HepG2 (cell line): ENCODE data around the gene KIFAP3. TPM values are rescaled to one million over a fixed set of nuclear protein-coding genes. Genes with fewer than 3 reads are reported as not detected.

ENCODE experiments used
- ATAC-seq: fragments of 200-7000 bp; cut with Tn5 transposase; 3 replicates; pipeline ENCODE4 v1.9.1; 2020; ENCODE audit warnings: mild to moderate bottlenecking, moderate library complexity
- BruUV-seq: library from RNA; stranded (reverse); fragments of 400-500 nt; replicated peaks from 2 replicates; lab custom pipeline; 2021; lab: Mats Ljungman, UMichigan
- CTCF ChIA-PET: fragments of 300-600 bp; formaldehyde crosslinking; extraction: SDS; loops from one replicate; lab custom pipeline; 2021; ENCODE audit warnings: low total read pairs, inconsistent platforms, low intra/inter-chr PET ratio; lab: Yijun Ruan, JAX
- POLR2A ChIA-PET: fragments of 350-600 bp; sonication (Branson Sonifier 250); formaldehyde crosslinking; loops from one replicate; lab custom pipeline; 2020; ENCODE audit warnings: antibody characterized with exemption, inconsistent platforms; lab: Yijun Ruan, JAX
- DNase-seq: peaks from one replicate; pipeline ENCODE4 v3.0.0-alpha.2; 2015; ENCODE audit warnings: low spot score
- FAIRE-seq: peaks from 3 replicates; lab custom pipeline; 2011; peaks lifted over from hg19 to GRCh38; lab: Jason Lieb, UNC
- H2AFZ ChIP-seq: one replicate; pipeline ENCODE4 v1.6.1; 2011; ENCODE audit warnings: low read length, inconsistent platforms
- H3K27ac ChIP-seq: fragments of 300-600 bp; 3 replicates; pipeline ENCODE4 v1.8.0; 2011; ENCODE audit warnings: mixed run types, mild to moderate bottlenecking, mixed read lengths, low read length, inconsistent platforms; ENCODE audit not compliant: insufficient read depth; ENCODE audit errors: extremely low read length
- H3K27me3 ChIP-seq, 2 experiments: fragments of 200-600 bp in 1 of 2; 2 replicates in 1 of 2; 3 replicates in 1 of 2; pipeline versions ENCODE4 v1.6.0 to v1.8.0; 2011; ENCODE audit warnings: low read length in 2 of 2, mild to moderate bottlenecking in 2 of 2, moderate library complexity in 2 of 2, inconsistent platforms in 1 of 2; ENCODE audit not compliant: insufficient read depth in 2 of 2, control insufficient read depth in 1 of 2
- H3K36me3 ChIP-seq, 2 experiments: fragments of 200-600 bp in 1 of 2; replicated peaks in 1 of 2; 2 replicates in 1 of 2; 3 replicates in 1 of 2; pipeline versions ENCODE4 v1.5.1 to v1.8.0; 2011; ENCODE audit warnings: low read length in 2 of 2, inconsistent platforms in 1 of 2; ENCODE audit not compliant: insufficient read depth in 2 of 2, control insufficient read depth in 1 of 2
- H3K4me1 ChIP-seq: 2 replicates; pipeline ENCODE4 v1.5.1; 2012; ENCODE audit warnings: low read length, inconsistent platforms; ENCODE audit not compliant: insufficient read depth
- H3K4me2 ChIP-seq: 2 replicates; pipeline ENCODE4 v1.6.0; 2011; ENCODE audit warnings: low read depth, low read length, inconsistent platforms
- H3K4me3 ChIP-seq, 3 experiments: fragments of 200-600 bp in 1 of 3; sonication (generic), shearing (Covaris generic) in 1 of 3; replicated peaks in 1 of 3; 2 replicates each; pipeline ENCODE4 v1.5.1; 2011 to 2016; ENCODE audit warnings: low read length in 3 of 3, inconsistent platforms in 2 of 3, low read depth in 2 of 3, mild to moderate bottlenecking in 2 of 3, control low read depth in 1 of 3, mixed read lengths in 1 of 3; ENCODE audit not compliant: insufficient read depth in 1 of 3
- H3K79me2 ChIP-seq: one replicate; pipeline ENCODE4 v1.6.1; 2011; ENCODE audit warnings: low read length, inconsistent platforms; ENCODE audit not compliant: insufficient read depth
- H3K9ac ChIP-seq: 2 replicates; pipeline ENCODE4 v1.6.0; 2011; ENCODE audit warnings: mild to moderate bottlenecking, low read depth, low read length, inconsistent platforms; ENCODE audit not compliant: insufficient read depth
- H3K9me3 ChIP-seq: 2 replicates; pipeline ENCODE4 v1.5.1; 2012; ENCODE audit warnings: mild to moderate bottlenecking, low read length
- H4K20me1 ChIP-seq: 2 replicates; pipeline ENCODE4 v1.6.0; 2011; ENCODE audit warnings: inconsistent platforms, mild to moderate bottlenecking, low read length, moderate library complexity; ENCODE audit not compliant: insufficient read depth
- BCL6 ChIP-seq: IDR thresholded peaks from 2 replicates; pipeline ENCODE4 v1.6.1; 2016; ENCODE audit warnings: missing genetic modification reagents, missing compliant biosample characterization
- HDAC2 ChIP-seq: sonication (generic); formaldehyde crosslinking; IDR thresholded peaks from 2 replicates; pipeline ENCODE4 v1.4.0; 2020; ENCODE audit warnings: missing genetic modification reagents
- HOXA7 ChIP-seq: sonication (generic); formaldehyde crosslinking; IDR thresholded peaks from 2 replicates; pipeline ENCODE4 v1.8.1; 2022; ENCODE audit warnings: mild to moderate bottlenecking, missing genetic modification reagents, moderate library complexity
- KLF11 ChIP-seq: IDR thresholded peaks from 2 replicates; pipeline ENCODE4 v1.6.1; 2016; ENCODE audit warnings: missing compliant biosample characterization
- MAFK ChIP-seq, 2 experiments: IDR thresholded peaks in 1 of 2; conservative IDR thresholded peaks in 1 of 2; 2 replicates each; pipeline ENCODE4 v1.6.1; 2011; ENCODE audit warnings: improper control_type of control experiment in 2 of 2, low read length in 2 of 2
- NFATC3 ChIP-seq: sonication (generic); formaldehyde crosslinking; IDR thresholded peaks from 2 replicates; pipeline ENCODE4 v1.5.1; 2020; ENCODE audit warnings: mild to moderate bottlenecking, missing genetic modification reagents
- RFX3 ChIP-seq: IDR thresholded peaks from 2 replicates; pipeline ENCODE4 v1.6.1; 2016; ENCODE audit warnings: missing biosample characterization, missing genetic modification reagents
- SNRNP70 ChIP-seq: fragments of 200-400 bp; formaldehyde crosslinking; IDR thresholded peaks from 2 replicates; pipeline ENCODE4 v1.6.1; 2017; ENCODE audit warnings: mild to moderate bottlenecking, low read depth, low read length, moderate library complexity
- ZNF121 ChIP-seq: sonication (generic); formaldehyde crosslinking; IDR thresholded peaks from 2 replicates; pipeline ENCODE4 v1.5.0; 2020; ENCODE audit warnings: mild to moderate bottlenecking, missing genetic modification reagents
- ZNF326 ChIP-seq: sonication (generic); formaldehyde crosslinking; IDR thresholded peaks from 2 replicates; pipeline ENCODE4 v1.4.0; 2020; ENCODE audit warnings: missing genetic modification reagents, borderline replicate concordance
- ZNF331 ChIP-seq: sonication (generic); formaldehyde crosslinking; IDR thresholded peaks from 2 replicates; pipeline ENCODE4 v1.4.0; 2020; ENCODE audit warnings: missing genetic modification reagents
- WGBS: methylation state at CpG from one replicate; pipeline ENCODE4 v1.1.6; 2017; ENCODE audit warnings: low lambda C conversion rate; 5-methylcytosine and 5-hydroxymethylcytosine counted together
- in situ Hi-C: cut with HindIII; loops from 2 replicates; pipeline ENCODE4 v1.10.0; 2017; ENCODE audit warnings: low pct_unique_long_range_greater_than_20kb; ENCODE audit not compliant: extremely low pct_ligation_motif_present
- intact Hi-C: fragments of 100-400 bp; cut with micrococcal nuclease; formaldehyde crosslinking; loops from one replicate; pipeline ENCODE4 v1.10.0; 2022; ENCODE audit not compliant: unreplicated experiment
- polyA plus RNA-seq, 8 experiments: library from polyadenylated mRNA; depleted of rRNA in 3 of 8; stranded (reverse) in 7 of 8; unstranded in 1 of 8; fragments of >200 nt; fragmentation: Illumina TruSeq in 4 of 8; extraction: Trizol in 4 of 8; gene quantifications; 2 replicates each; pipeline versions ENCODE4 v1.2.1 to v1.2.3, GENCODE V29; 2011 to 2016; ENCODE audit warnings: low read depth in 4 of 8, missing spikeins in 1 of 8, mixed read lengths in 1 of 8; ENCODE audit not compliant: insufficient read depth in 1 of 8
- total RNA-seq, 5 experiments: library from RNA; depleted of rRNA; stranded (reverse); fragments of >200 nt; fragmentation: Illumina TruSeq; extraction: Trizol; gene quantifications; 2 replicates each; pipeline ENCODE4 v1.2.3, GENCODE V29; 2016; ENCODE audit warnings: low read depth in 1 of 5
- TF ChIP-seq, protein P1 (sequence below): sonication (generic); formaldehyde crosslinking; IDR thresholded peaks from 2 replicates; pipeline ENCODE4 v1.4.0; 2020; ENCODE audit warnings: mild to moderate bottlenecking, missing genetic modification reagents
- TF ChIP-seq, protein P2 (sequence below): sonication (generic); formaldehyde crosslinking; conservative IDR thresholded peaks from 2 replicates; pipeline ENCODE4 v1.4.0; 2020; ENCODE audit warnings: missing genetic modification reagents
- TF ChIP-seq, protein P3 (sequence below): IDR thresholded peaks from 2 replicates; pipeline ENCODE4 v1.6.1; 2012; ENCODE audit warnings: inconsistent platforms
- TF ChIP-seq, protein P4 (sequence below): sonication (generic); formaldehyde crosslinking; IDR thresholded peaks from 2 replicates; pipeline ENCODE4 v1.4.0; 2020; ENCODE audit warnings: missing genetic modification reagents
- TF ChIP-seq, protein P5 (sequence below): sonication (generic); formaldehyde crosslinking; IDR thresholded peaks from 2 replicates; pipeline ENCODE4 v1.9.0; 2021; ENCODE audit warnings: missing genetic modification reagents, mild to moderate bottlenecking, borderline replicate concordance
- TF ChIP-seq, protein P6 (sequence below): sonication (generic); formaldehyde crosslinking; IDR thresholded peaks from 2 replicates; pipeline ENCODE4 v1.5.1; 2020; ENCODE audit warnings: missing genetic modification reagents, mild to moderate bottlenecking, borderline replicate concordance

Gene KIFAP3
- total and polyA plus RNA-seq, 2 of the 13 experiments (the other 11 are each of a cell fraction or from before 2014, with no cell fraction given), result 3.4 to 10.0 TPM

DNA sequence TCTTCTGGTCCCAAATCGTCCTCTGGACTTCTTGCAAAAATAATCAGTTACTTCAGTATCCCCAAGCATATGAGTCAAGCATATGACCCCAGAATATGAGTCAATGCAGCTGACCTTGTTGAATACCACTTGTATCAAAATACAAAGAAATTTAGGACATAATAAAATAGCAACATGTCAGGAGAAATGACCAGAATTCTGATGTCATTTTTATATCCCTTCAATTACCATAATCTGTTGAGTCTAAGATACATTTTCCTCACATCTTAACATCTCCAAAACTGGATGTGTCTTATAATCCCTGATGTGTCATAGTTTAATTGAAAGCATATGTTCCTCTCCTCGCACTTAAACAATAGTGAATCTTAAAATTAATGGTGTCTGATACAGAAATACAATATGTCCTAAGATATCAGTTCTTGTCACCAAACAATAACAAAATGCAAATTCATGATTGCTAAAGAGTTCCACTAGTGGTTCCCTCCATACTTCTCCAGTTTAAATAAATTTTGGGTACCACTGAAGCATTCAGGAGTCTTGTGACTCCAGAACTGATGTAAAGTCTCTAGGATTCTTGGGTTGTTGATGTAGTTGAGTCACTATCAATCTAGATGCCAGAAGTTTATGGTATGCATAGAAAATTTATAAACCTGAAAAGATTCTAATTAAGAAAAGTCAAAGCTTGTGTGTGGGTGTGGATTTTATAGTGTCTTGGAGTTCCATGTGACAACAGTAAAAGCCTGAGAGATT is 41.8 kb downstream of the KIFAP3 start:
- Histone ChIP-seq H3K27me3 (no peaks in the 10 kb centered on the region), H3K36me3 (no peaks in the 10 kb centered on the region), H4K20me1 (no peaks in the 10 kb centered on the region), H3K4me1 (no peaks in the 10 kb centered on the region), H3K9me3 (peaks cover 1% of the 10 kb centered on the region), H3K9ac (no peak overlapping the region), H3K79me2 (no peaks in the 10 kb centered on the region), H3K4me3 (no peak overlapping the region), H3K27ac (no peak overlapping the region), H2AFZ (no peak overlapping the region), H3K4me2 (no peak overlapping the region)
- 60% methylated on average over 2 of the region's 2 CpGs for WGBS
- POLR2A ChIA-PET, result no interaction called here
- no TSS peak for BruUV-seq
- intact Hi-C loops, result no loop called here
- no peak for FAIRE-seq
- no peak for DNase-seq
- in situ Hi-C loops, result no loop called here
- CTCF ChIA-PET, result no interaction called here
- ATAC-seq, result no peak
- TF ChIP-seq, protein P1, sequence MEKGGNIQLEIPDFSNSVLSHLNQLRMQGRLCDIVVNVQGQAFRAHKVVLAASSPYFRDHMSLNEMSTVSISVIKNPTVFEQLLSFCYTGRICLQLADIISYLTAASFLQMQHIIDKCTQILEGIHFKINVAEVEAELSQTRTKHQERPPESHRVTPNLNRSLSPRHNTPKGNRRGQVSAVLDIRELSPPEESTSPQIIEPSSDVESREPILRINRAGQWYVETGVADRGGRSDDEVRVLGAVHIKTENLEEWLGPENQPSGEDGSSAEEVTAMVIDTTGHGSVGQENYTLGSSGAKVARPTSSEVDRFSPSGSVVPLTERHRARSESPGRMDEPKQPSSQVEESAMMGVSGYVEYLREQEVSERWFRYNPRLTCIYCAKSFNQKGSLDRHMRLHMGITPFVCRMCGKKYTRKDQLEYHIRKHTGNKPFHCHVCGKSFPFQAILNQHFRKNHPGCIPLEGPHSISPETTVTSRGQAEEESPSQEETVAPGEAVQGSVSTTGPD, result no peak
- TF ChIP-seq, protein P2, sequence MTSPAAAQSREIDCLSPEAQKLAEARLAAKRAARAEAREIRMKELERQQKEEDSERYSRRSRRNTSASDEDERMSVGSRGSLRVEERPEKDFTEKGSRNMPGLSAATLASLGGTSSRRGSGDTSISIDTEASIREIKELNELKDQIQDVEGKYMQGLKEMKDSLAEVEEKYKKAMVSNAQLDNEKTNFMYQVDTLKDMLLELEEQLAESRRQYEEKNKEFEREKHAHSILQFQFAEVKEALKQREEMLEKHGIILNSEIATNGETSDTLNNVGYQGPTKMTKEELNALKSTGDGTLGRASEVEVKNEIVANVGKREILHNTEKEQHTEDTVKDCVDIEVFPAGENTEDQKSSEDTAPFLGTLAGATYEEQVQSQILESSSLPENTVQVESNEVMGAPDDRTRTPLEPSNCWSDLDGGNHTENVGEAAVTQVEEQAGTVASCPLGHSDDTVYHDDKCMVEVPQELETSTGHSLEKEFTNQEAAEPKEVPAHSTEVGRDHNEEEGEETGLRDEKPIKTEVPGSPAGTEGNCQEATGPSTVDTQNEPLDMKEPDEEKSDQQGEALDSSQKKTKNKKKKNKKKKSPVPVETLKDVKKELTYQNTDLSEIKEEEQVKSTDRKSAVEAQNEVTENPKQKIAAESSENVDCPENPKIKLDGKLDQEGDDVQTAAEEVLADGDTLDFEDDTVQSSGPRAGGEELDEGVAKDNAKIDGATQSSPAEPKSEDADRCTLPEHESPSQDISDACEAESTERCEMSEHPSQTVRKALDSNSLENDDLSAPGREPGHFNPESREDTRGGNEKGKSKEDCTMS (CRISPR knock-in tag), result no peak
- TF ChIP-seq KLF11 (CRISPR knock-in tag) (no peak), SNRNP70 (no peak), BCL6 (CRISPR knock-in tag) (no peak), RFX3 (no peak), MAFK (conservative IDR thresholded peaks at IDR 0.05 in 1 of 2, IDR thresholded peaks at IDR 0.05 in 1 of 2; ENCODE audit: low read length in 2 of 2) (no peak), ZNF326 (CRISPR knock-in tag) (no peak), ZNF121 (CRISPR knock-in tag) (no peak), NFATC3 (CRISPR knock-in tag) (no peak), HOXA7 (CRISPR knock-in tag) (no peak), HDAC2 (no peak), ZNF331 (no peak)
- TF ChIP-seq, protein P3, sequence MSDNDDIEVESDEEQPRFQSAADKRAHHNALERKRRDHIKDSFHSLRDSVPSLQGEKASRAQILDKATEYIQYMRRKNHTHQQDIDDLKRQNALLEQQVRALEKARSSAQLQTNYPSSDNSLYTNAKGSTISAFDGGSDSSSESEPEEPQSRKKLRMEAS, result no peak
- TF ChIP-seq, protein P4, sequence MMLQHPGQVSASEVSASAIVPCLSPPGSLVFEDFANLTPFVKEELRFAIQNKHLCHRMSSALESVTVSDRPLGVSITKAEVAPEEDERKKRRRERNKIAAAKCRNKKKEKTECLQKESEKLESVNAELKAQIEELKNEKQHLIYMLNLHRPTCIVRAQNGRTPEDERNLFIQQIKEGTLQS (CRISPR knock-in tag), result no peak
- TF ChIP-seq, protein P5, sequence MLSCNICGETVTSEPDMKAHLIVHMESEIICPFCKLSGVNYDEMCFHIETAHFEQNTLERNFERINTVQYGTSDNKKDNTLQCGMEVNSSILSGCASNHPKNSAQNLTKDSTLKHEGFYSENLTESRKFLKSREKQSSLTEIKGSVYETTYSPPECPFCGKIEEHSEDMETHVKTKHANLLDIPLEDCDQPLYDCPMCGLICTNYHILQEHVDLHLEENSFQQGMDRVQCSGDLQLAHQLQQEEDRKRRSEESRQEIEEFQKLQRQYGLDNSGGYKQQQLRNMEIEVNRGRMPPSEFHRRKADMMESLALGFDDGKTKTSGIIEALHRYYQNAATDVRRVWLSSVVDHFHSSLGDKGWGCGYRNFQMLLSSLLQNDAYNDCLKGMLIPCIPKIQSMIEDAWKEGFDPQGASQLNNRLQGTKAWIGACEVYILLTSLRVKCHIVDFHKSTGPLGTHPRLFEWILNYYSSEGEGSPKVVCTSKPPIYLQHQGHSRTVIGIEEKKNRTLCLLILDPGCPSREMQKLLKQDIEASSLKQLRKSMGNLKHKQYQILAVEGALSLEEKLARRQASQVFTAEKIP, result no peak
- TF ChIP-seq, protein P6, sequence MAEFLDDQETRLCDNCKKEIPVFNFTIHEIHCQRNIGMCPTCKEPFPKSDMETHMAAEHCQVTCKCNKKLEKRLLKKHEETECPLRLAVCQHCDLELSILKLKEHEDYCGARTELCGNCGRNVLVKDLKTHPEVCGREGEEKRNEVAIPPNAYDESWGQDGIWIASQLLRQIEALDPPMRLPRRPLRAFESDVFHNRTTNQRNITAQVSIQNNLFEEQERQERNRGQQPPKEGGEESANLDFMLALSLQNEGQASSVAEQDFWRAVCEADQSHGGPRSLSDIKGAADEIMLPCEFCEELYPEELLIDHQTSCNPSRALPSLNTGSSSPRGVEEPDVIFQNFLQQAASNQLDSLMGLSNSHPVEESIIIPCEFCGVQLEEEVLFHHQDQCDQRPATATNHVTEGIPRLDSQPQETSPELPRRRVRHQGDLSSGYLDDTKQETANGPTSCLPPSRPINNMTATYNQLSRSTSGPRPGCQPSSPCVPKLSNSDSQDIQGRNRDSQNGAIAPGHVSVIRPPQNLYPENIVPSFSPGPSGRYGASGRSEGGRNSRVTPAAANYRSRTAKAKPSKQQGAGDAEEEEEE, result no peak
